ENCODE results near the gene CDKL4. TPM values are rescaled to one million over a fixed set of nuclear protein-coding genes. Genes with fewer than 3 reads are reported as not detected.
"Not testable (repeated sequence)": the region's sequence is repeated elsewhere in the genome, so short reads cannot be mapped to it uniquely, and the experiment has no call there.

The CDKL4 gene
- total RNA-seq, 2 donors from 2014 or later, result 0.64 TPM; not detected in 1

GRCh38 chr2:39215545-39215944 is 28.2 kb downstream of the CDKL4 start:
- Histone ChIP-seq H3K4me1 (no peaks in the 10 kb centered on the region), H3K36me3 (no peaks in the 10 kb centered on the region), H3K27ac (no peak overlapping the region), H3K4me3 (no peak overlapping the region), H3K9me3 (no peaks in the 10 kb centered on the region), H3K27me3 (no peaks in the 10 kb centered on the region), H3K9ac (ENCODE audit: low read depth in 2 of 2, low read length in 2 of 2) (no peak overlapping the region)
- intact Hi-C loops (cut with DNase I), result no loop called here
- TF ChIP-seq CTCF (IDR thresholded peaks at IDR 0.05), result no peak
- DNase-seq, result no peak

- TF ChIP-seq CTCF (IDR thresholded peaks at IDR 0.05), result no peak
- H3K4me1 ChIP-seq, result no peaks in the 10 kb centered on the region
- no peaks in the 10 kb centered on the region for H3K27me3 ChIP-seq
- intact Hi-C loops (cut with DNase I), result no loop called here
- H3K36me3 ChIP-seq, result no peaks in the 10 kb centered on the region
- no peak overlapping the region for H3K27ac ChIP-seq
- no peaks in the 10 kb centered on the region for H3K9me3 ChIP-seq
- H3K4me3 ChIP-seq, result no peak overlapping the region
- DNase-seq, result no peak
- no peak overlapping the region for H3K9ac ChIP-seq (ENCODE audit: low read depth in 2 of 2, low read length in 2 of 2)
Measured at GRCh38 chr2:39213015-39213414, 30.8 kb downstream of the CDKL4 start.

- H3K9me3 ChIP-seq, result no peaks in the 10 kb centered on the region
- intact Hi-C loops (cut with DNase I), result no loop called here
- DNase-seq, result no peak
- H3K36me3 ChIP-seq, result no peaks in the 10 kb centered on the region
- no peaks in the 10 kb centered on the region for H3K27me3 ChIP-seq
- H3K4me1 ChIP-seq, result no peaks in the 10 kb centered on the region
- H3K27ac ChIP-seq, result no peak overlapping the region
- TF ChIP-seq CTCF (IDR thresholded peaks at IDR 0.05), result no peak
- no peak overlapping the region for H3K9ac ChIP-seq (ENCODE audit: low read depth in 2 of 2, low read length in 2 of 2)
- no peak overlapping the region for H3K4me3 ChIP-seq
Measured at GRCh38 chr2:39210846-39211245, 32.9 kb downstream of the CDKL4 start.

- Histone ChIP-seq H3K4me1 (no peaks in the 10 kb centered on the region), H3K4me3 (no peak overlapping the region), H3K27me3 (no peaks in the 10 kb centered on the region), H3K36me3 (no peaks in the 10 kb centered on the region), H3K9me3 (no peaks in the 10 kb centered on the region), H3K27ac (no peak overlapping the region), H3K9ac (ENCODE audit: low read depth in 2 of 2, low read length in 2 of 2) (no peak overlapping the region)
- TF ChIP-seq CTCF (IDR thresholded peaks at IDR 0.05), result no peak
- DNase-seq, result no peak
- intact Hi-C loops (cut with DNase I), result no loop called here
Measured at GRCh38 chr2:39203382-39203781, 40.4 kb downstream of the CDKL4 start.

- Histone ChIP-seq H3K27me3 (no peaks in the 10 kb centered on the region), H3K9me3 (no peaks in the 10 kb centered on the region), H3K4me1 (no peaks in the 10 kb centered on the region), H3K9ac (ENCODE audit: low read depth in 2 of 2, low read length in 2 of 2) (no peak overlapping the region), H3K4me3 (no peak overlapping the region), H3K27ac (no peak overlapping the region), H3K36me3 (no peaks in the 10 kb centered on the region)
- no peak for DNase-seq
- TF ChIP-seq CTCF (IDR thresholded peaks at IDR 0.05), result no peak
- intact Hi-C loops (cut with DNase I), result no loop called here
Measured at GRCh38 chr2:39202639-39203369, 41.0 kb downstream of the CDKL4 start.

GRCh38 chr2:39197003-39197402 is 46.8 kb downstream of the CDKL4 start:
- H3K27me3 ChIP-seq; H3K4me3 ChIP-seq; DNase-seq; H3K9me3 ChIP-seq; H3K9ac ChIP-seq (ENCODE audit: low read depth in 2 of 2, low read length in 2 of 2); intact Hi-C loops (cut with DNase I); H3K4me1 ChIP-seq; H3K27ac ChIP-seq; H3K36me3 ChIP-seq: not testable (repeated sequence)
